GM12878 (cell line): Measurements from ENCODE around the gene ARHGAP30. TPM values are rescaled to one million over a fixed set of nuclear protein-coding genes. Genes with fewer than 3 reads are reported as not detected.

Experiments
- ATAC-seq: fragments of 200-7000 bp; cut with Tn5 transposase; 3 replicates; pipeline ENCODE4 v1.9.1; 2020; ENCODE audit warnings: mild to moderate bottlenecking, moderate library complexity
- BruUV-seq: library from RNA; stranded (reverse); fragments of 400-500 nt; replicated peaks from 2 replicates; lab custom pipeline; 2021; lab: Mats Ljungman, UMichigan
- CTCF ChIA-PET: fragments of 300-600 bp; sonication (Branson Sonifier 250); formaldehyde crosslinking; extraction: SDS; loops from one replicate; lab custom pipeline; 2021; ENCODE audit warnings: inconsistent platforms; lab: Yijun Ruan, JAX
- POLR2A ChIA-PET: fragments of 350-600 bp; formaldehyde crosslinking; extraction: SDS; loops from one replicate; lab custom pipeline; 2021; ENCODE audit warnings: inconsistent platforms; lab: Charles Lee
- RAD21 ChIA-PET: fragments of 300-600 bp; sonication (Branson Sonifier 250); formaldehyde crosslinking; loops from one replicate; lab custom pipeline; 2023; ENCODE audit warnings: antibody characterized with exemption; ENCODE audit not compliant: unreplicated experiment; lab: Charles Lee
- SMC1A ChIA-PET: fragments of 300-600 bp; sonication (Branson Sonifier 250); formaldehyde crosslinking; loops from one replicate; lab custom pipeline; 2023; ENCODE audit not compliant: unreplicated experiment, uncharacterized antibody; lab: Charles Lee
- DNase-seq: peaks from one replicate; pipeline ENCODE4 v3.0.0-alpha.2; 2011; ENCODE audit warnings: low read depth, low spot score
- FAIRE-seq: peaks from 3 replicates; lab custom pipeline; 2011; peaks lifted over from hg19 to GRCh38; lab: Jason Lieb, UNC
- H2AFZ ChIP-seq: 2 replicates; pipeline ENCODE4 v1.6.0; 2011; ENCODE audit warnings: low read depth, low read length, control low read depth; ENCODE audit not compliant: control insufficient read depth
- H3K27ac ChIP-seq: 2 replicates; pipeline ENCODE4 v1.5.1; 2011; ENCODE audit warnings: control low read depth; ENCODE audit not compliant: control insufficient read depth, insufficient read depth
- H3K27me3 ChIP-seq, 2 experiments: replicated peaks in 1 of 2; 2 replicates each; pipeline versions ENCODE4 v1.6.0 to v1.6.1; 2011; ENCODE audit warnings: low read length in 1 of 2; ENCODE audit not compliant: control insufficient read depth in 2 of 2, insufficient read depth in 2 of 2
- H3K36me3 ChIP-seq, 2 experiments: 2 replicates each; pipeline ENCODE4 v1.5.1; 2011; ENCODE audit warnings: low read length in 1 of 2; ENCODE audit not compliant: control insufficient read depth in 2 of 2, insufficient read depth in 2 of 2
- H3K4me1 ChIP-seq: 2 replicates; pipeline ENCODE4 v1.6.1; 2011; ENCODE audit warnings: mild to moderate bottlenecking, low read length, moderate library complexity, mixed read lengths; ENCODE audit not compliant: control insufficient read depth, insufficient read depth
- H3K4me2 ChIP-seq: 2 replicates; pipeline ENCODE4 v1.6.0; 2011; ENCODE audit warnings: control low read depth; ENCODE audit not compliant: control insufficient read depth, insufficient read depth
- H3K4me3 ChIP-seq: fragments of 200-600 bp; sonication (generic); 2 replicates; pipeline ENCODE4 v1.5.1; 2016
- H3K79me2 ChIP-seq: 2 replicates; pipeline ENCODE4 v1.6.0; 2011; ENCODE audit warnings: low read length; ENCODE audit not compliant: control insufficient read depth, insufficient read depth
- H3K9ac ChIP-seq: 2 replicates; pipeline ENCODE4 v1.8.0; 2011; ENCODE audit warnings: low read length, control low read depth, mixed read lengths; ENCODE audit not compliant: control insufficient read depth, insufficient read depth
- H3K9me3 ChIP-seq: replicated peaks from 3 replicates; pipeline ENCODE4 v1.5.1; 2011; ENCODE audit warnings: mild to moderate bottlenecking, low read length; ENCODE audit not compliant: control insufficient read depth, insufficient read depth
- H4K20me1 ChIP-seq: 2 replicates; pipeline ENCODE4 v1.6.0; 2011; ENCODE audit not compliant: control insufficient read depth, insufficient read depth
- CHD2 ChIP-seq: IDR thresholded peaks from 2 replicates; pipeline ENCODE4 v1.6.1; 2011; ENCODE audit warnings: low read depth, low read length, improper control_type of control experiment, borderline replicate concordance
- EZH2 ChIP-seq: IDR thresholded peaks from 2 replicates; pipeline ENCODE4 v1.6.1; 2012; ENCODE audit warnings: low read depth, mild to moderate bottlenecking, control low read depth, inconsistent platforms, low read length, borderline replicate concordance; ENCODE audit not compliant: control insufficient read depth
- FOXK2 ChIP-seq: fragments of 450-650 bp; IDR thresholded peaks from 2 replicates; pipeline ENCODE4 v1.6.1; 2017; ENCODE audit warnings: mild to moderate bottlenecking, moderate library complexity
- KLF5 ChIP-seq: fragments of 450-650 bp; IDR thresholded peaks from 2 replicates; pipeline ENCODE4 v1.6.1; 2014; ENCODE audit warnings: mild to moderate bottlenecking; ENCODE audit not compliant: partially characterized antibody
- NFYB ChIP-seq: IDR thresholded peaks from 2 replicates; pipeline ENCODE4 v1.6.1; 2011; ENCODE audit warnings: low read depth, mild to moderate bottlenecking, low read length, improper control_type of control experiment, moderate library complexity; ENCODE audit not compliant: insufficient read depth
- PAX8 ChIP-seq: fragments of 450-650 bp; IDR thresholded peaks from 2 replicates; pipeline ENCODE4 v1.6.1; 2017; ENCODE audit warnings: mild to moderate bottlenecking, moderate library complexity
- POLR2AphosphoS5 ChIP-seq: IDR thresholded peaks from 2 replicates; pipeline ENCODE4 v1.6.1; 2011; ENCODE audit warnings: mild to moderate bottlenecking, low read length, inconsistent platforms
- POU2F2 ChIP-seq: IDR thresholded peaks from 3 replicates; pipeline ENCODE4 v1.6.1; 2011; ENCODE audit warnings: low read depth, mild to moderate bottlenecking, low read length, borderline replicate concordance
- RAD51 ChIP-seq: fragments of 450-650 bp; IDR thresholded peaks from 2 replicates; pipeline ENCODE4 v1.6.1; 2016; ENCODE audit warnings: moderate library complexity, mild to moderate bottlenecking, inconsistent platforms
- RCOR1 ChIP-seq: conservative IDR thresholded peaks from 2 replicates; pipeline ENCODE4 v1.6.1; 2012; ENCODE audit warnings: low read depth, low read length, improper control_type of control experiment
- RUNX3 ChIP-seq: IDR thresholded peaks from 2 replicates; pipeline ENCODE4 v1.6.1; 2012; ENCODE audit warnings: low read length, inconsistent platforms
- SMAD5 ChIP-seq: IDR thresholded peaks from 2 replicates; pipeline ENCODE4 v1.6.1; 2016; ENCODE audit warnings: antibody characterized with exemption, low read depth
- SUZ12 ChIP-seq: fragments of 200-600 bp; sonication (generic); IDR thresholded peaks from one replicate; pipeline ENCODE4 v1.6.1; 2018; ENCODE audit warnings: antibody characterized with exemption, mild to moderate bottlenecking; ENCODE audit not compliant: unreplicated experiment
- ZNF384 ChIP-seq: IDR thresholded peaks from 2 replicates; pipeline ENCODE4 v1.6.1; 2012; ENCODE audit warnings: low read depth, mild to moderate bottlenecking, low read length, improper control_type of control experiment, borderline replicate concordance
- WGBS: methylation state at CpG from one replicate; pipeline ENCODE4 v1.1.6; 2016; ENCODE audit warnings: low lambda C conversion rate; ENCODE audit not compliant: insufficient replicate concordance, insufficient coverage; ENCODE audit errors: missing lambda C conversion rate; 5-methylcytosine and 5-hydroxymethylcytosine counted together
- in situ Hi-C: fragments of 300-500 bp; cut with MboI; formaldehyde crosslinking; loops from 9 replicates; pipeline ENCODE4 v1.14.3; 2018; ENCODE audit warnings: mixed read lengths
- intact Hi-C: fragments of 100-400 bp; cut with micrococcal nuclease; formaldehyde crosslinking; loops from one replicate; pipeline ENCODE4 v1.14.2; 2022; ENCODE audit not compliant: unreplicated experiment
- polyA plus RNA-seq, 11 experiments: library from polyadenylated mRNA; depleted of rRNA in 4 of 11; unstranded in 6 of 11; stranded (reverse) in 5 of 11; fragments of >200 nt; fragmentation: Nextera tagmentation in 4 of 11; fragmentation: Illumina TruSeq in 1 of 11; extraction: Ambion mirVana in 4 of 11; extraction: Trizol in 1 of 11; gene quantifications; 1 replicate in 1 of 11; 2 replicates in 10 of 11; pipeline versions ENCODE4 v1.2.1 to v1.2.3, GENCODE V29; 2011 to 2016; ENCODE audit warnings: inconsistent platforms in 2 of 11, missing spikeins in 2 of 11, low read depth in 1 of 11
- total RNA-seq, 4 experiments: library from RNA; depleted of rRNA in 3 of 4; stranded (reverse); fragments of >200 nt in 3 of 4; fragmentation: Illumina TruSeq in 1 of 4; extraction: Trizol in 1 of 4; gene quantifications; 2 replicates each; pipeline versions ENCODE4 v1.2.1 to v1.2.3, GENCODE V29; 2013 to 2021
- TF ChIP-seq, protein P1 (sequence below): IDR thresholded peaks from 2 replicates; pipeline ENCODE4 v1.6.1; 2011; ENCODE audit warnings: borderline replicate concordance, low read depth, mild to moderate bottlenecking, moderate library complexity, mixed read lengths, low read length; ENCODE audit not compliant: insufficient read depth; ENCODE audit errors: extremely low read length
- TF ChIP-seq, protein P2 (sequence below): IDR thresholded peaks from 2 replicates; pipeline ENCODE4 v1.6.1; 2012; ENCODE audit warnings: low read depth, low read length, improper control_type of control experiment
- TF ChIP-seq, protein P3 (sequence below): fragments of 450-650 bp; IDR thresholded peaks from 2 replicates; pipeline ENCODE4 v1.6.1; 2017; ENCODE audit warnings: mild to moderate bottlenecking
- TF ChIP-seq, protein P4 (sequence below): fragments of 450-650 bp; IDR thresholded peaks from 2 replicates; pipeline ENCODE4 v1.6.1; 2017; ENCODE audit warnings: antibody characterized with exemption, mild to moderate bottlenecking, moderate library complexity

ARHGAP30 gene
- total and polyA plus RNA-seq, 10 of the 15 experiments (the other 5 are each of a cell fraction or from before 2014, with no cell fraction given): 12.9 to 143 (median 76.3) TPM

DNA sequence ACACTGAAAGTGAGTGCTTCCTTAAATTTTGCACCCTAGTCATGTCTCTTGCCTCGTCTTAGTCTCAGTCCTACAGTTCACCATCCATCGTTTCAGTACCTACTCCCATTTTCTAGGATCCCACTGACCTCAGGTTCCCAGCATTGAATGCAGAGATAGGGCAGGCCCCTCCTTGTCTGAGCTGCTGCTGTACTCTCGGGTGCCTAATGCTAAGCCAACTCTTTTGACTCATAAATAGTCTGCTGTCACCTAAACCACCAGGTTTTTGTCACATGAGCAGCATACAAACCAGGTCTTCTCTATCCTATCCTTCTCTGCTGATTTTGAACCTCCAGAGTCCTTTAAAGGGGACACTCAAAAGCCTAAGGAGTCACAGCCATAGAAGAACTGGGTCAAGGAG lies 3.0 kb downstream of the ARHGAP30 start:
- ChIA-PET SMC1A (interaction anchor here (0.9 to 9.0 kb wide), 3 partner anchors 20 to 29 kb away, joined by 3 to 134 read pairs (median 110); partner anchors contain the start of genes KLHDC9 and USF1), CTCF (interaction anchor here (1.9 to 8.6 kb wide), 3 partner anchors 20 to 30 kb away, joined by 6 to 111 read pairs (median 84); partner anchors contain the start of genes KLHDC9 and TSTD1), RAD21 (interaction anchor here (7.1 kb wide), 1 partner anchor 21 kb away, joined by 107 read pairs; the partner anchor contains the start of gene USF1), POLR2A (interaction anchor here (2.3 to 6.8 kb wide), 2 partner anchors 21 to 45 kb away, joined by 7 to 139 read pairs; partner anchors contain the start of genes F11R and USF1)
- H3K27ac ChIP-seq: peak overlapping the region; percentile 59
- peak overlapping the region; percentile 74 for H3K4me3 ChIP-seq
- peaks cover 20% of the 10 kb centered on the region for H3K4me1 ChIP-seq
- no peaks in the 10 kb centered on the region for H3K9me3 ChIP-seq
- ATAC-seq: no peak
- no peak overlapping the region for H2AFZ ChIP-seq
- DNase-seq: no peak
- H3K9ac ChIP-seq: peak overlapping the region; percentile 55; the same call in 1 of the 2 replicates
- WGBS: 24% methylated on average over 3 of the region's 3 CpGs
- in situ Hi-C loops: no loop called here
- H3K79me2 ChIP-seq: peaks cover 64% of the 10 kb centered on the region
- peaks cover 11% of the 10 kb centered on the region; the same call in 1 of the 2 replicates for H4K20me1 ChIP-seq
- peak overlapping the region; percentile 71 for H3K4me2 ChIP-seq
- BruUV-seq: no TSS peak
- no peak for FAIRE-seq
- peaks cover 0 to 9% of the 10 kb centered on the region in 2 experiments; a peak in 1 of 4 replicates for H3K36me3 ChIP-seq
- no peaks in the 10 kb centered on the region for H3K27me3 ChIP-seq
- intact Hi-C loops: no loop called here
- no peak for TF ChIP-seq SMAD5
- TF ChIP-seq NFYB: no peak
- no peak for TF ChIP-seq EZH2
- TF ChIP-seq, protein P1, sequence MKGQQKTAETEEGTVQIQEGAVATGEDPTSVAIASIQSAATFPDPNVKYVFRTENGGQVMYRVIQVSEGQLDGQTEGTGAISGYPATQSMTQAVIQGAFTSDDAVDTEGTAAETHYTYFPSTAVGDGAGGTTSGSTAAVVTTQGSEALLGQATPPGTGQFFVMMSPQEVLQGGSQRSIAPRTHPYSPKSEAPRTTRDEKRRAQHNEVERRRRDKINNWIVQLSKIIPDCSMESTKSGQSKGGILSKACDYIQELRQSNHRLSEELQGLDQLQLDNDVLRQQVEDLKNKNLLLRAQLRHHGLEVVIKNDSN: no peak
- no peak for TF ChIP-seq RCOR1
- TF ChIP-seq, protein P2, sequence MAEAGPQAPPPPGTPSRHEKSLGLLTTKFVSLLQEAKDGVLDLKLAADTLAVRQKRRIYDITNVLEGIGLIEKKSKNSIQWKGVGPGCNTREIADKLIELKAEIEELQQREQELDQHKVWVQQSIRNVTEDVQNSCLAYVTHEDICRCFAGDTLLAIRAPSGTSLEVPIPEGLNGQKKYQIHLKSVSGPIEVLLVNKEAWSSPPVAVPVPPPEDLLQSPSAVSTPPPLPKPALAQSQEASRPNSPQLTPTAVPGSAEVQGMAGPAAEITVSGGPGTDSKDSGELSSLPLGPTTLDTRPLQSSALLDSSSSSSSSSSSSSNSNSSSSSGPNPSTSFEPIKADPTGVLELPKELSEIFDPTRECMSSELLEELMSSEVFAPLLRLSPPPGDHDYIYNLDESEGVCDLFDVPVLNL: no peak
- no peak for TF ChIP-seq KLF5
- peak; percentile 50; the same call in 1 of the 2 replicates for TF ChIP-seq ZNF384
- no peak for TF ChIP-seq POU2F2
- no peak for TF ChIP-seq FOXK2
- TF ChIP-seq RAD51: 0 out of 2 replicates have a peak, but pooled peaks have one; percentile 20
- TF ChIP-seq SUZ12: no peak
- TF ChIP-seq, protein P3, sequence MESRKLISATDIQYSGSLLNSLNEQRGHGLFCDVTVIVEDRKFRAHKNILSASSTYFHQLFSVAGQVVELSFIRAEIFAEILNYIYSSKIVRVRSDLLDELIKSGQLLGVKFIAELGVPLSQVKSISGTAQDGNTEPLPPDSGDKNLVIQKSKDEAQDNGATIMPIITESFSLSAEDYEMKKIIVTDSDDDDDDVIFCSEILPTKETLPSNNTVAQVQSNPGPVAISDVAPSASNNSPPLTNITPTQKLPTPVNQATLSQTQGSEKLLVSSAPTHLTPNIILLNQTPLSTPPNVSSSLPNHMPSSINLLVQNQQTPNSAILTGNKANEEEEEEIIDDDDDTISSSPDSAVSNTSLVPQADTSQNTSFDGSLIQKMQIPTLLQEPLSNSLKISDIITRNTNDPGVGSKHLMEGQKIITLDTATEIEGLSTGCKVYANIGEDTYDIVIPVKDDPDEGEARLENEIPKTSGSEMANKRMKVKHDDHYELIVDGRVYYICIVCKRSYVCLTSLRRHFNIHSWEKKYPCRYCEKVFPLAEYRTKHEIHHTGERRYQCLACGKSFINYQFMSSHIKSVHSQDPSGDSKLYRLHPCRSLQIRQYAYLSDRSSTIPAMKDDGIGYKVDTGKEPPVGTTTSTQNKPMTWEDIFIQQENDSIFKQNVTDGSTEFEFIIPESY: no peak
- no peak for TF ChIP-seq POLR2AphosphoS5
- no peak for TF ChIP-seq PAX8
- TF ChIP-seq, protein P4, sequence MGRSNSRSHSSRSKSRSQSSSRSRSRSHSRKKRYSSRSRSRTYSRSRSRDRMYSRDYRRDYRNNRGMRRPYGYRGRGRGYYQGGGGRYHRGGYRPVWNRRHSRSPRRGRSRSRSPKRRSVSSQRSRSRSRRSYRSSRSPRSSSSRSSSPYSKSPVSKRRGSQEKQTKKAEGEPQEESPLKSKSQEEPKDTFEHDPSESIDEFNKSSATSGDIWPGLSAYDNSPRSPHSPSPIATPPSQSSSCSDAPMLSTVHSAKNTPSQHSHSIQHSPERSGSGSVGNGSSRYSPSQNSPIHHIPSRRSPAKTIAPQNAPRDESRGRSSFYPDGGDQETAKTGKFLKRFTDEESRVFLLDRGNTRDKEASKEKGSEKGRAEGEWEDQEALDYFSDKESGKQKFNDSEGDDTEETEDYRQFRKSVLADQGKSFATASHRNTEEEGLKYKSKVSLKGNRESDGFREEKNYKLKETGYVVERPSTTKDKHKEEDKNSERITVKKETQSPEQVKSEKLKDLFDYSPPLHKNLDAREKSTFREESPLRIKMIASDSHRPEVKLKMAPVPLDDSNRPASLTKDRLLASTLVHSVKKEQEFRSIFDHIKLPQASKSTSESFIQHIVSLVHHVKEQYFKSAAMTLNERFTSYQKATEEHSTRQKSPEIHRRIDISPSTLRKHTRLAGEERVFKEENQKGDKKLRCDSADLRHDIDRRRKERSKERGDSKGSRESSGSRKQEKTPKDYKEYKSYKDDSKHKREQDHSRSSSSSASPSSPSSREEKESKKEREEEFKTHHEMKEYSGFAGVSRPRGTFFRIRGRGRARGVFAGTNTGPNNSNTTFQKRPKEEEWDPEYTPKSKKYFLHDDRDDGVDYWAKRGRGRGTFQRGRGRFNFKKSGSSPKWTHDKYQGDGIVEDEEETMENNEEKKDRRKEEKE: no peak
- no peak for TF ChIP-seq CHD2
- TF ChIP-seq RUNX3: 0 out of 2 replicates have a peak, but pooled peaks have one; percentile 6
